Inflammatory macrophage treated with lipopolysaccharide for 4 hours (primary cell): ENCODE measurements around the gene MEDAG.

Experiments used
- DNase-seq: peaks from one replicate; pipeline ENCODE4 v3.0.0-alpha.2; 2020

MEDAG gene

GRCh38 chr13:30910676-30911075, 4.6 kb downstream of the MEDAG start:
- no peak for DNase-seq

GRCh38 chr13:30915691-30916541, 9.8 kb downstream of the MEDAG start:
- no peak for DNase-seq

- DNase-seq, result no peak
Measured at GRCh38 chr13:30916991-30917390, 10.9 kb downstream of the MEDAG start.

GRCh38 chr13:30918662-30919405, 12.8 kb downstream of the MEDAG start:
- peak; percentile 8 for DNase-seq

- DNase-seq, result no peak
Measured at GRCh38 chr13:30920162-30920909, 14.3 kb downstream of the MEDAG start.

- DNase-seq, result no peak
Measured at GRCh38 chr13:30923418-30923817, 17.3 kb downstream of the MEDAG start.

- DNase-seq, result no peak
Measured at GRCh38 chr13:30924721-30925120, 18.6 kb downstream of the MEDAG start.

GRCh38 chr13:30925429-30925828, 19.4 kb downstream of the MEDAG start:
- no peak for DNase-seq

- DNase-seq, result no peak
Measured at GRCh38 chr13:30926781-30927180, 20.7 kb downstream of the MEDAG start.

- peak; percentile 30 for DNase-seq
Measured at GRCh38 chr13:30927188-30927587, 21.1 kb downstream of the MEDAG start.

- DNase-seq, result peak; percentile 14
Measured at GRCh38 chr13:30927595-30927994, 21.5 kb downstream of the MEDAG start.

GRCh38 chr13:30928978-30929377, 22.9 kb downstream of the MEDAG start:
- DNase-seq, result no peak

- no peak for DNase-seq
Measured at GRCh38 chr13:30932481-30933353, 26.6 kb downstream of the MEDAG start, which contains the start of gene TEX26. Gene TEX26 (plus strand): TSS chr13:30932656. CDS start chr13:30932716, 60 bp downstream.

GRCh38 chr13:30933354-30933670, 27.2 kb downstream of the MEDAG start:
- DNase-seq, result no peak

- DNase-seq, result no peak
Measured at GRCh38 chr13:30934381-30934780, 28.3 kb downstream of the MEDAG start.

- no peak for DNase-seq
Measured at GRCh38 chr13:30934803-30935202, 28.7 kb downstream of the MEDAG start.

GRCh38 chr13:30936971-30937370, 30.9 kb downstream of the MEDAG start:
- DNase-seq, result no peak

- DNase-seq, result no peak
Measured at GRCh38 chr13:30943881-30944280, 37.8 kb downstream of the MEDAG start.

- DNase-seq, result no peak
Measured at GRCh38 chr13:30957258-30957943, 51.3 kb downstream of the MEDAG start.

- DNase-seq, result no peak
Measured at GRCh38 chr13:30959678-30960077, 53.6 kb downstream of the MEDAG start.

GRCh38 chr13:30963791-30964190, 57.7 kb downstream of the MEDAG start:
- DNase-seq, result no peak

GRCh38 chr13:30965380-30965779, 59.3 kb downstream of the MEDAG start:
- DNase-seq, result no peak
